HG02588 (cell line): Measurements from ENCODE around the gene NSRP1.
"Not testable (repeated sequence)": the region's sequence is repeated elsewhere in the genome, so short reads cannot be mapped to it uniquely, and the experiment has no call there.

ENCODE experiments used
- ATAC-seq: cut with Tn5 transposase; IDR thresholded peaks from one replicate; pipeline ENCODE4 v1.9.1; 2021; ENCODE audit warnings: mild to moderate bottlenecking, moderate library complexity; ENCODE audit not compliant: unreplicated experiment

Gene NSRP1

DNA sequence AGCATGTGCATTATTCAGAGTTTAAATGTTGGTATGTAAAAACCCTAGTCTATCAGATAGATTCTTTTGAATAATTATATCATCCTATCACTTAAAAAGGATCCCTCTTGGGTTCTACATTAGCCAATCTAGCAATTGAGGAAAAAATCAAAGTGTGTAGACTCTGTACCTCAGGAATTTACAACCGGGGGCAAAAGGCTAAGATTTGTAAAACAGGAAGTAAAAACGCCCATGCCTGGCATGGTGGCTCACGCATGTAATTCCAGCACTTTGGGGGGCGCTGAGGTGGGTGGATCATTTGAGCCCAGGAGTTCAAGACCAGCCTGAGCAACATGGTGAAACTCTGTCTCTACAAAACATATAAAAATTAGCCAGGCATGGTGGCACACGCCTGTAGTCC is 60.2 kb downstream of the NSRP1 start:
- no peak for ATAC-seq

DNA sequence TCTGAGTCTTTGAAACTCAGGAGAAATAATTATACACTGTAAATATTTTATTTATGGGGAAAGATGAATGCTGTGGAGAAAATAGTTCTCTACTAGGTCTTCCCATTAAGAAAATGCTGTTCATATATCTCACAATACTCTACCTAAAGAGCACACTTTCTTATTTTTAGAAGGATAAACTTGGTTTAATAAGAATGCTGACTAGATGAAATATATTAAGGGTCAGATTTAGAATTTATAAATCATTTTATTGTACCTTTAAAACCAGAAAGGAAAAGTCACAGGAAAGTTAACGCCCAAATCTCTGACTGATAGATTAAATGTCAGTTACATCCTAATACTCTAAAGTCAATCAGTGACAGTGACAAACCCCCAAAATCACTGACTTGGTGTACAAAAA is 70.1 kb downstream of the NSRP1 start:
- ATAC-seq: no peak

- ATAC-seq: no peak
Observed at GRCh38 chr17:30187573-30187972, 71.0 kb downstream of the NSRP1 start.

DNA sequence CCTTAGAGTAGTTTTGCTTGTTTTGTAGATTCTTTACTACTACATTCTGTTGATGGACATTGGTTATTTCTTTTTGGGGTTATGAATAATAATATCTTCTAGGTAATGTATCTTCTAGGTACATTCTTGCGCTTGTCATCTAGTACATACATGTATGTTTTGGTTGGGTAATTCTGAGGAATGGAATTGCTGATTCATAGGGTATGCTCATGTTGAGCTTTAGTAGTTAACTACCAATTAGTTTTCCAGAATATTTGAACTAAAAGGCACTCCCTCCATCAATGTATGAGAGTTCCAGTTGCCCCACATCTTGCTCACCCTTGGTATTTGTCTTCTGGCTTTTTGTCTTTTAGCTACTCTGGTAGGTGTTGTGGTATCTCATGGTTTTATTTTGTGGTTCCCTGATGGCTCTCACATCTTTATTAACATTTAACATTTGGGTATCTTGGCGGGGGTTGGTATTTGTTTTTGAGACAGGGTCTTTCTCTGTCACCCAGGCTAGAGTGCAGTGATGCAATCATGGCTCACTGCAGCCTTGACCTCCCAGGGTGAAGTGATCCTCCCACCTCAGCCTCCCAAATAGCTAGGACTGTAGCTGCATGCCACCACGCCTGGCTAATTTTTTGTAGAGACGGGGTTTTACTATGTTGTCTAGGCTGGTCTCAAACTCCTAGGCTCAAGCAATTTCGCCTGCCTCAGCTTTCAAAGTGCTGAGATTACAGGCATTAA is 71.8 kb downstream of the NSRP1 start:
- ATAC-seq: no peak

DNA sequence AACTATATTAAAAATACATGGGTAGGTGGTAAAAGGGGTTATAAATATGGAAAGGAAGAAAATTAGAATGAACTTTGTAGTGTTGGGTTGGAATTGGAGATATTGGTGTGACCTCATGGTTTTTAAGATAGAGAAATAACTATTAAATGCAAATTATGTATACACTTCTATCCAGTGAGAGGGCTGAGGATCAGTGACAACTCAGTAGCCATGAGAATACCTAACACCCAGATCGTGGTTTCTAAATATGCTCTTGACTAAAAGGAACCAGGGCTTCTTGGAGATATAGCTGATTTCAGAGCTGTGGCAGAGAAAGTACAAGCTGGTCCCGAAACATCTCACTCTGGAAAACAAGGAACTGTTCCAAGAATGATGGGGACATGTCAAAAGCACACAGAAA is 74.5 kb downstream of the NSRP1 start:
- ATAC-seq: no peak

- no peak for ATAC-seq
Observed at GRCh38 chr17:30196504-30196903, 79.9 kb downstream of the NSRP1 start.

DNA sequence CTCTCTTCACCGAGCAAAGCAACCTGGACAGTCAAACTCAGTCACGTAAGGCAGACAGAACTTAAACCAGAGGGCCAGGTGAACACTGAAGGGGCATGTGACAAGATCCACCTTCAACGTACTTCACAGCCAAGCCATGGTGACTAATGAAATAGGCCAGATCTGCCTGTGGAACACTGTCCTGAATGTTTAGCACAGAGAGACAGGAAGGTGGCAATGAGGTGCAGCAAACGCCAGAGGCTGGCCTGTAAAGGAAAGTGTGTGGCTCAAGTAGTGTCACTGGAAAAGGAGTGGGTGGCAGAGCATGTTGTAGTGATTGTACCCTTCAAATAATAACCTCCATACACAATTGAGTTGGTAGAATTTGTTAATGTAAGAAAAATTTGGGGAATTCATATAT is 80.8 kb downstream of the NSRP1 start:
- ATAC-seq: no peak

DNA sequence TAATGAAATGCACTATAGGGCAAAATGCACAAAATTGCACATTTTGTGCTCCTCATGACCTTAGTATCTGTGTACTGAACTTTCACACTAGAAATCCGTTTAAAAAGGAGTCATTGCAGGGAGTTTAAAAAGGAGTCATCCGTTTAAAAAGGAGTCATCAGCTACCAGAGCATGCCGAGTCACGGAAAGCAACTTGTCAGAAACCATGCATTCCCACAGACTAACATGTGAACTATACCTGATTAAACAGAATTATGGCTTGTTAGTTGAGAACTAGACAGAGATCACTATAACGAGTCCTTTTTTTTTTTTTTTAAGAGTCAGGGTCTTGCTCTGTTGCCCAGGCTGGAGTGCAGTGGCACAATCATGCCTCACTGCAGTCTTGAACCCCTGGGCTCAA is 83.0 kb downstream of the NSRP1 start:
- ATAC-seq: no peak

DNA sequence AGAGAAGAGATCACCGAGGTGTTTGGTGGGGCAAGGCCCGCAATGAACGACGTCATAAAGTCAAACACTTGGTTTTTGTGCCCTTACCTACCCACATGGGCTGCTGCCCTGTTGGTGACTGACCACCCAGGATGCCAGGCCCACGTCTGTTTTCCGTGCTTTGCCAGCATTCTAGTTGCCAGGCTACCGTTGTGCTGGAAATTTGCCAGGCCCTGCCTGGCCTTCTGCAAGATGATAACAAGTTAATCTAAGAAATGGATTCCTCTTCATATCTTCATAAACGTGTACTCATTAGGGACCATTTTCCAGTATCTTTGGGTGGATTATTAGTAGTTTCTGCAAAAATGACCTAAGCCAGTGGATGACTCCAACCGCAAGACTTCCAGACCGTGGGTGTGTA is 83.5 kb downstream of the NSRP1 start:
- ATAC-seq: no peak

DNA sequence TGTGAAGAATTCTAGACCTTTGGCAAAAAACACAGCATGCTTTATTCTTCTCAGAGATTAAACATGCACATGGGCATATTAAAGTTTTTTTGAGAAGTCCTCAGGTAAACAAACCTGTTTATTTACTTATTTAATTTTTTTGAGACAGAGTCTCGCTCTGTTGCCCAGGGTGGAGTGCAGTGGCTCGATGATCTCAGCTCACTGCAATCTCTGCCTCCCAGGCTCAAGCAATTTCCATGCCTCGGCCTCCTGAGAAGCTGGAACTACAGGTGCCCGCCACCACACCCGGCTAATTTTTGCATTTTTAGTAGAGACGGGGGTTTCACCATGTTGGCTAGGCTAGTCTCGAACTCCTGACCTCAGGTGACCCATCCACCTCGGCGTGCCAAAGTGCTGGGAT is 84.0 kb downstream of the NSRP1 start:
- not testable (repeated sequence) for ATAC-seq

DNA sequence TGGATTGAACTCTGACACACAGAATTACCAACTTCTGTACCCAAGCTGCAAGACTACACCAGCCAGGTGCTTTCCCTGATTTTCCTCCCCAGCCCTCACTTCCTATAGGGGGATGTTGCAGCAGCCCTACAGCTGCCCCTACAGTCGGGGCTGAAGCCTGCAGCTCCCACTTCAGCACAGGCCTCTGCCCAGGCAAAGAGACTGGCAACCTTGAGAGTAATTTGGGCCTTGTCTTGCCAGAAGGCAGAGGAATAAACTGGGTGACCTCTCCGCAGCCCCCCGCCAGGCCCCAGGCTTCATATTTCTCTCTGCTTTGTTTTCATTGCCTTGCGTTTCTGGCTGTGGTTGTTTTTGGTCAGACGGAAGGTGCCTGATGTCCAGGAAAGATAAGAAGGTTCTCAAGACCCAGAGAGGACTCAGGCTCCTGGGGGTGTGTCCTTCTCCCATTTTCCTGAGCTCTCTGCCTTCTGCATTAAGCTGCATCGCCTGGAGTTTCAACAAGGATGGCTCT is 86.9 kb downstream of the NSRP1 start:
- no peak for ATAC-seq

DNA sequence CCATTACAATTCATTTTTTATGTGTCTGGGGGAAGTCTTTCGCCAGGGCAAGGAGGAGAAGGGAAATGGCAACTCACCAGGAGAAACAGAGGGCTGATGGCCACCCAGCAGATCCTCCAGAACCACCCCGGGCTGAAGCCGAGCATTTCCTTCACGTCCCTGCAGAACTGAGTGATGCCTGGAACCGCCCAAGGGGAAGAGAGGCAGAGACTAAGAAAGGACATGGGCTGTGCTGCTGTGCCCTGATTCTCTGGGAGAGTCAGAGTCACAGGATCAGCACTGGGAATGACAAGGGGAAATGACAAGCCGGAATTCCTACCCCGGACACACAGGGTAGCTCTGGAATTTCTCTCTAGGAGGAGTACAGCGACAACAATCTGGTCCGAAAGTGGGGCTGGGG is 91.0 kb downstream of the NSRP1 start:
- no peak for ATAC-seq

GRCh38 chr17:30208214-30208613 is 91.6 kb downstream of the NSRP1 start:
- no peak for ATAC-seq

DNA sequence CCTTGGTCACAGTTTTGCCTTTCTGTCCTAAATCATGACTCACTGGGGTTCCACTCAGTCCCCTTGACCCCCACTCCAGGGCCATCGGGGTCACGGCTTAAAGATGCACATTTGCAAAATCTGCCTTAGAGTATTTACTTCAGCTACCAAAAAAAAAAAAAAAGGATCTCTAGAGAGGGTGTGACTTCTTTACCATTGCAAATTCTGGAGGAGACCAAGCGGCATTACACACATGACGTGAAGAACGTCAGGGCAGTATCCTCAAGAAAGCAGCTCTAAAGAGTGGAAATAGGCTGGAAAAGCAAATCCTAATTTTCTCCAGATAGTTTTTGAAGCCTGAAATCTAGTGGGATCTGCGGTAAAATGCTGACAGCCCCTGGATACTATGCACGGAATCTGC is 93.3 kb downstream of the NSRP1 start:
- ATAC-seq: no peak

DNA sequence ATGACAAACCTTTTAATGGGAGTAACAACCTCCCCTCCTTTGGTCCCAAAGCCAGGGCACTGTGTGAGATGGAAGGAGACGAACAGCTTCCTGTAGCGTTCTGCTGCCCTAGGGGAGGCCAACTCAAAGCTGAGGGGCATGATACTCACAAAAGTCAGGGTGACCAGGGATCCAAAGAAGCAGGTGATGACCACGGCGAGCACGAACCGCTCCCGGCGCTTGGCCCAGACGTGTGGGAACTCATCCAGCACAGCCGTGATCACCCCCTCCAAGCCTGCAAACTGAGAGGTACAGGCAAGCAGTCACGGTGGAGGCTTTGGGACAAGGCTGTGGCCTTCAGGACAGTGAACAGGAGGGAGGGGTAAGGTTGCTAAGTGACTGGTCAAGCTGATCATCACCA is 93.8 kb downstream of the NSRP1 start:
- no peak for ATAC-seq

DNA sequence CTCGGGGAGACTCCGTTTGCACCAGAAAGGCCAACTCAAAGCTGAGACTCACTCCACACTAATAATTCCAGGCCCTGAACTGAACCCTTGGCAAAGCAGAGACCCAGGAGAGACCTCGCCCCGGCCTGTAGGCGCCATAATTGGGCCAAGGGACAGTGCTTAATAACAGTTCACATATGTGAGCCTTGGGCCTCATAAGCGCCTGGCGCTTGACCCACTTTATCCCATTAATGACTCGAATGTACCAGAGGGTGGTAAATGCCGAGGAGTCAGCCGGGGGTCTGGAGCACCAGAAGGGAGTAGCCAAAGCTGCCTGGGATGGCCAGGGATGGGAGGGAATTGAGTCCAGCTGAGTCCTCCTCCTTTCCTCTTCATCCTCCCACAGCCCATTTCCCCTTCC is 94.3 kb downstream of the NSRP1 start:
- ATAC-seq: no peak

GRCh38 chr17:30211371-30211770 is 94.8 kb downstream of the NSRP1 start:
- ATAC-seq: no peak

DNA sequence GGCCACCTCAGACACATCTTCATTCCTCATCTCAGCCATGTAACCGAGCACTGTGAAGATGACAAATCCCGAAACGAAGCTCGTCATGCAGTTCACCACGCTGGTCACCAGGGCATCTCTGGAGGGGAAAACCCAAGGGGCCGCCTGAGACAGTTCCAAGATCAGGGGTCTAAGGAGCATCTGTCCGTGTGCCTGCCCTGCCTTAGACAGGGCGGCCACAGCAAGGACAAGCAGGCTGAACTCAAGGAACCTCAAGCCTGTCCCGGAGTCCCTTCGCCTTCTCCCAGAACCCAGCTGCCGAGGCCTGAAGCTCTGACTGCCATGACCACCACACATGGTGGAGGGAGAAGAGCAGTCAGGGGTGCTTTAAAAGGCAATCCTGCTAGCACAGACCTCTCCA is 96.1 kb downstream of the NSRP1 start:
- peak; percentile 65 for ATAC-seq

GRCh38 chr17:30217054-30217453 is 100.4 kb downstream of the NSRP1 start:
- ATAC-seq: no peak

GRCh38 chr17:30217746-30218245 is 101.2 kb downstream of the NSRP1 start:
- ATAC-seq: no peak

DNA sequence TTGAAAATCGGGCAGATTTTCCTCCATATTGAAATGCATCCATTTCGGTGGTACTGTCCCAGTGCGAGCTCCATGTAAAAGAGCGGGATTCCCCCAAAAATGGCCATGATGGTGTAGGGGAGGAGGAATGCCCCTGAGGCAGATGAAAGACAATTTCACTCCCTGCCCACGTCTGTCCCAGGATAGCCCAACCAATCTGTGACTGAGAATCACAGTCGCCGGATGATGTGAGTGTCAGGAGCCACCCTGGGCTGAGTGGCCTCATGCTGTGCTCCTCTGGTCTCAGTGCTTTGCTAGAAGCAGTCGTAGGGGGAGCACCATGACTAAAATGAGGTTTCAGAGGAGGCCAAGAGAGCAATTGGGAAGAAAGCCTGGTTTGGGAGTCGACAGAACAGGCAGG is 102.2 kb downstream of the NSRP1 start:
- no peak for ATAC-seq

DNA sequence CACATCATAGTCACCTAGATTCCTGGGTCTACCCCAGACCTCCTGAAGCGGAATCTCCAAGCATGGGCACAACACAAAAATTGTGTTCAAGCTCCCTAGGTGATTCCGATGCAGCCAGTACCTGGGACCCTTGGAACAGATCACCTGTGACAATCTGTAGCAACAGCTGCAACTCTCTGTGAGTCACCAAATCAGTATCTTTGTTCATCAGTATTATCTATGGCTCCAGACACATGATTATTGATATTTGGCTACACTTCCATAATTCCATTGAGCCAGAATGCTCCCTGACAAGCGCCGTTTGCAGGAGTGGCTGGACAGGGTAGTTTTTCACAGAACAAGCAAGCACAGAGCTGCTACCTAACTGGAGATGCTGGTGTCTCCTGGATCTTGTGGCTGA is 102.7 kb downstream of the NSRP1 start:
- ATAC-seq: no peak

DNA sequence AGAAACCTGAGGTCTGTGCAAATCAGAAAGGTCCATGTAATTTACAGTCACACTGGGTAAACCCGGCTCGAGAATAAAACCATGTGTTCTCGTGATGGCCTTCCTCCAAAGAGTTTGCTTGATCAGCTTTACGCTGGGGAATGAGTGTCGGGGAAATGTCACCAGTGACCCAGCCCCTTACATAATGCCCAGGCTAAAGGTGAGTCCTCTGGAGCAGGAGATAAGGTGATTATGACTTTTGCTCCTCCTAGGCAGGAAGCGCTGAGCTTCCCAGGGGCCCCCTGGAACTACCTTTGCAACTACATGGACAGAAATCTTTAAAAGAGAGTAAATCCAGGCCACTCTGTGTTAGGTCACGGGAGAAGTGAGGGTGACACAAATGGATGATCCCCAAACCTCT is 103.2 kb downstream of the NSRP1 start:
- ATAC-seq: no peak
